ENCODE measurements around the gene SCD.
A peak's percentile ranks its signal among the peaks of the same experiment; 100 is the strongest.

The SCD gene

DNA sequence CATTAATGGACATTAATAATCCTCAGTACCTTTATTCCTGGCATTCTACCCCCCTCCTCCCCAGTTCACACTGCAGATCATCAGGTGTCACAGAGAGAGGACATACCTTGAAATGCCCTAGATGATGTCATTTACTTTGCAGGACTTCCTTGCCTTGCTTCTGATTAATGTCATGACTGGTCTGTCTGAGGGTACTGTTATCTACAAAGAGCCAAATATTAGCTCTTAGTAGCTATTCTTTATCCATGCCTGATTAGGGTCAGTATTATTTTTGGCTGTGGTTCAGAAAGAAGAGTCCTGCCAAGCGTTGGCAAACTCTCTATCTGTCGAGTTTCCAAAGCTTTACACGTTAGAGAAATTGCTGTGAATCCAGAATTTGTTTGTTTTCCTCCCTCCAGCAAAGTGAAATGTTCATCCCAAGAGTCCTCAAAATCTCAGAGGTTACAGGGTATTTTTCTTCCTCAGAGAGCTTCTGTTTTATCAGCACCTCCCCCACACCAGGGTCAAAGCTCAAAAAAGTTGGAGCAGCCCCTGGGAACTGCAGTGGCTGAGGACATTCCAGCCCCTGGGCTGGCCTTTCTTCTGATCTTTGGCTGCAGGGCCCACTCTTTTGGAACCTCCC is 12.6 kb downstream of the SCD start:
- DNase-seq (ENCODE audit: low read depth), result no peak
- TF ChIP-seq, protein P1, sequence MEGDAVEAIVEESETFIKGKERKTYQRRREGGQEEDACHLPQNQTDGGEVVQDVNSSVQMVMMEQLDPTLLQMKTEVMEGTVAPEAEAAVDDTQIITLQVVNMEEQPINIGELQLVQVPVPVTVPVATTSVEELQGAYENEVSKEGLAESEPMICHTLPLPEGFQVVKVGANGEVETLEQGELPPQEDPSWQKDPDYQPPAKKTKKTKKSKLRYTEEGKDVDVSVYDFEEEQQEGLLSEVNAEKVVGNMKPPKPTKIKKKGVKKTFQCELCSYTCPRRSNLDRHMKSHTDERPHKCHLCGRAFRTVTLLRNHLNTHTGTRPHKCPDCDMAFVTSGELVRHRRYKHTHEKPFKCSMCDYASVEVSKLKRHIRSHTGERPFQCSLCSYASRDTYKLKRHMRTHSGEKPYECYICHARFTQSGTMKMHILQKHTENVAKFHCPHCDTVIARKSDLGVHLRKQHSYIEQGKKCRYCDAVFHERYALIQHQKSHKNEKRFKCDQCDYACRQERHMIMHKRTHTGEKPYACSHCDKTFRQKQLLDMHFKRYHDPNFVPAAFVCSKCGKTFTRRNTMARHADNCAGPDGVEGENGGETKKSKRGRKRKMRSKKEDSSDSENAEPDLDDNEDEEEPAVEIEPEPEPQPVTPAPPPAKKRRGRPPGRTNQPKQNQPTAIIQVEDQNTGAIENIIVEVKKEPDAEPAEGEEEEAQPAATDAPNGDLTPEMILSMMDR (conservative IDR thresholded peaks at IDR 0.05; ENCODE audit: control insufficient read depth, insufficient read depth, low read depth, low read length), result no peak
- H3K4me3 ChIP-seq (ENCODE audit: control insufficient read depth, low read depth, low read length), result no peak overlapping the region

DNA sequence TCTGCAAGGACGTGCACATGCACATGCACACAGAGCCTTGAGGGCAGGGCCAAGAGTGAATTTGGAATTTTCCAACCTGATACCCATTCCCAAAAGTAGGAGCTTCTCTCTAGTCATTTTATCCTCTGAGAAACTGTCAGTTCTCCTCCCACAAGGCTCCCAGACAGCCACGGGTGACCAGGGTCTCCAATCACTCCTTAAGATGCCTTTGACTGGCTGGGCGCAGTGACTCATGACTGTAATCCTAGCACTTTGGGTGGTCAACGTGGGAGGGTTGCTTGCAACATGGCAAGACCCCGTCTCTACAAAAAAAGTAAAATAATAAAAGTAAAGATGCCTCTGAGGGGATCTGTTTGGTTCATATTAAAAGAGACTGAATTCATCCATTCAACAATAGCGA is 13.2 kb downstream of the SCD start:
- no peak for DNase-seq (ENCODE audit: low read depth)
- TF ChIP-seq, protein P1 (conservative IDR thresholded peaks at IDR 0.05; ENCODE audit: control insufficient read depth, insufficient read depth, low read depth, low read length), result no peak
- H3K4me3 ChIP-seq (ENCODE audit: control insufficient read depth, low read depth, low read length), result no peak overlapping the region

DNA sequence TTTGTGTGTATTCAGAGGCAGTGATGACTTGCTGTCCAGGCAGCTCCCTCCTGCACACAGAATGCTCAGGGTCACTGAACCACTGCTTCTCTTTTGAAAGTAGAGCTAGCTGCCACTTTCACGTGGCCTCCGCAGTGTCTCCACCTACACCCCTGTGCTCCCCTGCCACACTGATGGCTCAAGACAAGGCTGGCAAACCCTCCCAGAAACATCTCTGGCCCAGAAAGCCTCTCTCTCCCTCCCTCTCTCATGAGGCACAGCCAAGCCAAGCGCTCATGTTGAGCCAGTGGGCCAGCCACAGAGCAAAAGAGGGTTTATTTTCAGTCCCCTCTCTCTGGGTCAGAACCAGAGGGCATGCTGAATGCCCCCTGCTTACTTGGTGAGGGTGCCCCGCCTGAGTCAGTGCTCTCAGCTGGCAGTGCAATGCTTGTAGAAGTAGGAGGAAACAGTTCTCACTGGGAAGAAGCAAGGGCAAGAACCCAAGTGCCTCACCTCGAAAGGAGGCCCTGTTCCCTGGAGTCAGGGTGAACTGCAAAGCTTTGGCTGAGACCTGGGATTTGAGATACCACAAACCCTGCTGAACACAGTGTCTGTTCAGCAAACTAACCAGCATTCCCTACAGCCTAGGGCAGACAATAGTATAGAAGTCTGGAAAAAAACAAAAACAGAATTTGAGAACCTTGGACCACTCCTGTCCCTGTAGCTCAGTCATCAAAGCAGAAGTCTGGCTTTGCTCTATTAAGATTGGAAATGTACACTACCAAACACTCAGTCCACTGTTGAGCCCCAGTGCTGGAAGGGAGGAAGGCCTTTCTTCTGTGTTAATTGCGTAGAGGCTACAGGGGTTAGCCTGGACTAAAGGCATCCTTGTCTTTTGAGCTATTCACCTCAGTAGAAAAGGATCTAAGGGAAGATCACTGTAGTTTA is 15.8 kb downstream of the SCD start:
- TF ChIP-seq, protein P1 (conservative IDR thresholded peaks at IDR 0.05; ENCODE audit: control insufficient read depth, insufficient read depth, low read depth, low read length), result no peak
- no peak for DNase-seq (ENCODE audit: low read depth)
- H3K4me3 ChIP-seq (ENCODE audit: control insufficient read depth, low read depth, low read length), result no peak overlapping the region

DNA sequence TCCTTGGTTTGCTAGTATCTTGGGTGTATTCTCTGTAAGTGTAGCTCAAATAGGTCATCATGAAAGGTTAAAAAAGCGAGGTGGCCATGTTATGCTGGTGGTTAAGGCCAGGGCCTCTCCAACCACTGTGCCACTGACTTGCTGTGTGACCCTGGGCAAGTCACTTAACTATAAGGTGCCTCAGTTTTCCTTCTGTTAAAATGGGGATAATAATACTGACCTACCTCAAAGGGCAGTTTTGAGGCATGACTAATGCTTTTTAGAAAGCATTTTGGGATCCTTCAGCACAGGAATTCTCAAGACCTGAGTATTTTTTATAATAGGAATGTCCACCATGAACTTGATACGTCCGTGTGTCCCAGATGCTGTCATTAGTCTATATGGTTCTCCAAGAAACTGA is 17.1 kb downstream of the SCD start:
- no peak for DNase-seq (ENCODE audit: low read depth)
- H3K4me3 ChIP-seq (ENCODE audit: control insufficient read depth, low read depth, low read length), result no peak overlapping the region
- TF ChIP-seq, protein P1 (conservative IDR thresholded peaks at IDR 0.05; ENCODE audit: control insufficient read depth, insufficient read depth, low read depth, low read length), result no peak

DNA sequence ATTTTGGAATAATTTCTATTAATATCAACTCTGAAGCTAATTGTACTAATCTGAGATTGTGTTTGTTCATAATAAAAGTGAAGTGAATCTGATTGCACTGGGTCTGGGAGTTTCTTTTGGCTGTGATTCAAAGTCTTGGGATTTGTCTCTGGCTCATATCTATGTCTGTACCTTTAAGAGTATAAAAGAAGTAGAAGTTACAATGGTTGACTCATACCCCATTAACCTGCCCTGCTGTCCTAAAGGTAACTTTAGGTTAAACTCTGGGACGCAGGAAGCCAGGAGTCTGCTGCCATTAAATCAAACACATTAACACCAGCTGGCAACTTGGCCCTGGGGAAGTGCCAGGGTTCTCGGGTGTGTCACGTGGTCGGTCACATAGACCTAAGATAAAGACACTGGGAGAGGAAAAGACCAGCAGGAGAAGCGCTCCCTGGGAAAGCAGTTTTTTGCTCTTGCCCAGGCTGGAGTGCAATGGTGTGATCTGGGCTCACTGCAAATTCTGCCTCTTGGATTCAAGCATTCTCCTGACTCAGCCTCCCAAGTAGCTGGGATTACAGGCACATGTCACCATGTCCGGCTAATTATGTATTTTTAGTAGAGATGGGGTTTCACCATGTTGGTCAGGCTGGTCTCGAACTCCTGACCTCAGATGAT is 17.8 kb downstream of the SCD start:
- TF ChIP-seq, protein P1 (conservative IDR thresholded peaks at IDR 0.05; ENCODE audit: control insufficient read depth, insufficient read depth, low read depth, low read length), result no peak
- no peak overlapping the region for H3K4me3 ChIP-seq (ENCODE audit: control insufficient read depth, low read depth, low read length)
- peak; percentile 81 for DNase-seq (ENCODE audit: low read depth)

DNA sequence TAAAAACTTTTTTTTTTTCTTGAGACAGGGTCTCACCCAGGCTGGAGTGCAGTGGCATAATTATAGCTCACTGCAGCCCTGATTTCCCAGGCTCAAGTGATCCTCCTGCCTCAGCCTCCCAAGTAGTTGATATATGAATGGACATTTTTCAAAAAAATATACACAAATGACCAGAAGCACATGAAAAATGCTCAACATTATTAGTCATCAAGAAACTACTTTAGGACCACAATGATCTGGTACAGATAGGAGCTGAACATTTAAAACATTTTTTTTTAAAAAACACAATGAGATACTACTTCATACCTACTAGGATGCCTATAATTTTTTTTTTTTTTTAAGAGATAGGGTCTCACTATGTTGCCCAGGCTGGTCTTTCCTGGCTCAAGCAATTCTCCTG is 21.7 kb downstream of the SCD start:
- TF ChIP-seq, protein P1 (conservative IDR thresholded peaks at IDR 0.05; ENCODE audit: control insufficient read depth, insufficient read depth, low read depth, low read length), result no peak
- H3K4me3 ChIP-seq (ENCODE audit: control insufficient read depth, low read depth, low read length), result no peak overlapping the region
- no peak for DNase-seq (ENCODE audit: low read depth)

All from fibroblast of mammary gland (primary cell).